ENCODE data around the gene EPS8L1.
A peak's percentile ranks its signal among the peaks of the same experiment; 100 is the strongest.
"Not testable (repeated sequence)": the region's sequence is repeated elsewhere in the genome, so short reads cannot be mapped to it uniquely, and the experiment has no call there.

Gene EPS8L1

DNA sequence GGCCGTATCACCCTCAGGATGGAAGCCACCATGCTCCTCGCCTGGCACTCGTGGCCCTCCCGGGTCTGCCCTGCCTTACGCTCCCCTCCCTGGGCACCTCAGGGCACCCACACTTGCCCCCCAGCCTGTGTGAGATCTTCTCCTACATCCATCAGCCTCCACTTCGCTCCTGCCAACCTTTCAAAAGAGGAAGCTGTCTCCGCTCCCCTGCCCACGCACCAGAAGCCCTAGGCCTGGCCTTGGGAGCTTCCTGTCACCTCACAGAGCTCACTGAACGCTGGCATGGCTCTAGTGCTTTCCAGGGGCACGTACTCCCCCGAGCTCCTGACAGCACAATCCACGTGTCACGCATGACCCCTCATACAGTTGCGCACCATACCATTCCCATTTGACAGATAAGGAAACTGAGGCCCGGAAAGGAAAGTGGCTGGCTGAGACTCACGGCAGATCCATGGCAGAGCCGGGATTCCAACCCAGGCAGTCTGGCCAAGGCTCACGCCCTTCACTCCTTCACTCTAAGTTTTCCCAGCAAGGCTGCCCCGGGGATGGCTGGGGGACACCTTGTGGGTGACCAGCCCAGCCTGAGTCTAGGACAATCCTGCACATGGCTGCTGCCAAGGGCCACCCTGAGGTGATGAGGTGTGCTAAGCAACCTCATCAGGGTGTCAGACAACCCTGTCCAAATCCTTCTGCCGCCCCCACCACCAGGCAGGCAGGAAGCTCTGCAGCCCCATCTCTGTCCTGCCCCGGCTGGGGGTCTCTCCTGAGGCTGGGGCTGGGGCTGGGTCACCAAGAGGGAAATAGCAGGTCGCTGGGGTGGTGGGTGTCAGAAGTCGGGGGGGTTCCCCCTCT, 22.4 kb downstream of the EPS8L1 start:
- no peak for DNase-seq

DNA sequence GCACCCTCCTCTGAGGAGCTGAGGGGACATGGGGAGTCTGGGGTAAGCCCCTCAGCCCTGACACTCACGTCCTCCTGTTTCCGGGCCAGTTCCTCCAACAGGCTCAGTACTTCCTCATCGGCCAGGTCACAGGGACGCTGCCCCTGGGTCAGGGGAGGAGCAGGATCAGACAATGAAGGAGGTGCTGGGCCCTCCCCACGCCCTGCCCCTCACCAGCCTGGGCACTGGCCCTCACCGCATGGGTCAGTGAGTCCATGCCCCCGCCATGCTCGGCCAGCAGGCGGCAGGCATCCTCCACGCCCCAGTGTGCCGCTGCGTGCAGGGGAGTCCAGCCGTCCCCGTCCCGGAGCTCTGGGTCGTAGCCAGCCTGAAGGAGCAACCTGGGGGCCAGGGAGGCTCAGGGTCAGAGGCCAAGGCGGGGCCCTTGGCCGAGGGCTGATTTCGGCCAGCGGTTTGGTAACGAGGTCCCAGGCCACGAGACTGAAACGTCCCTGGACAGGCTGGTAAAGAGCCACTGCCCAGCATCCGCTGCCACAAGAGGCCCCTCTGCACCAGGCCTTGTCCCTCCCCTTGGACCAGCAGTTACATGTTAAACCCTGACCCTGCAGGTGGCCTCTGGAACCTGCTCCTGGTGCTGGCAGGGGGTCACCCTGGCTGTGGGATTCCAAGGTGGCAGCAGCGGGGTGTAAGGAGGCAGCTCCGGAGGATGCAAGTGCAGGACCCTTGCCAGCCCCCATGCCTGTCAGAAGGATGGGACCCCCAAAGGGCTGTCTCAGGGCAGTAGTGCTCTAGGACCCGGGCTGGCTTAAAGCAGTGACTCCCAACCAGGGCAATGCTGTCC, 23.3 kb downstream of the EPS8L1 start:
- DNase-seq = no peak

DNA sequence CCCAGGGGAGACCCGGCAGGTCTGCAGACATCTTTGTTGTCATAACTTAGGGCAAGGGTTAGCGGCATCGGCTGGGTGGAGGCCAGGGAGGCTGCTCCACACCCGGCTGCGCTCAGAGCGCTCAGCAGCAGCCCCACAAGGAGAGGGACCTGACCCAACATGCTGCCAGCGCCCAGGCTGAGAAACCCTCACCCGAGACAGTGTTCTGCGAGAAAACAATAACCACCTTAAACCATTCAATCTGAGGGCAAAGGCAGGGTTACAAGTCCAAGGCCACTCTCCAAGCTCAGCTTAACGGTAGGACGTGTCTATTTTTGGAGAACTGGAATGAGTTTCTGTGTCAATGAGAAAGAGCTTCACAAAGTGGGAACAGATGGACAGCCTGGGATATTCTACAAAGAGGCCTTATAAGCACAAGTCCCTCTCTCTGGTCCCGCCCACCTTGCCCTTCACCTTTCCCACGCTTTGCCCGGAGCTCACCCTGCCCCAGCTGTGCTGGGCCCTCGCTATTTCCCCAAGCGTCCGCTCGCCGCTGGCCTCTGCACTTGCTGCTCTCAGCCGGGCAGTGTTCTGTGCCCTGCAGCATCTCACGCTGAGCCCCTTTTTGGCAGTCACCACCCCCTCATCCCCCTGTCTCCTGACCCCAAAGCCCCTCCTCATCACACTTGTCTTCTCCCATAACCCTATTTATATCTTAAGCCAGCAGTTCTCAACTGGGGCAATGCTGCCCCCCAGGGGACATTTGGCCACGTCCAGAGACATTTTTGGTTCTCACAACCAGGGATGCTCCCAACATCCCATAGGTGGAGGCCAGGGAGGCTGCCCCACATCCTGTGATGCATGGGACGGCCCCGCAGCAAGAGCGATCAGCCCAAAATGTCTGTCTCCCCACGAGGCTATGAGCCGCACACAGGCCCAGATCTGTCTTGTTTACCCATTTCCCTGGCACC, 24.2 kb downstream of the EPS8L1 start:
- no peak for DNase-seq

DNA sequence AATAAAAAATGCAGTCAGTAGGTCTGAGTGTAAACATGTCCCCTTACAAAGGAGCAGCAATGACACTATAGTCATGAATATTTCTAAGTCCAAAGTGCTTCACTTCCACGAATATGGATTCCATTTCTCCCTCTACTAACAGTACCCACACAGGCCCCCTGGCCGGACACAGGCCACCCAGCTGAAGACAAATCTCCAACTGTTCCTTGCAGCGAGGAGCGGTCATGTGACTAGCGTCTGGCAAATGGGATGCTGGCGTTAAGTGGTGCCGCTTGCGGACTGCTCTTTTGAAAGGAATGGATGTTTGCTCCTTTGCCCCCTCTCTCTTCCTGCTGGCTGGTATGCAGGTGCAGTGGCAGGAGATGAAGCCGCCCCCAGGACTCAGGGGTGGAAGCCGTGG, 25.6 kb downstream of the EPS8L1 start:
- DNase-seq = no peak

DNA sequence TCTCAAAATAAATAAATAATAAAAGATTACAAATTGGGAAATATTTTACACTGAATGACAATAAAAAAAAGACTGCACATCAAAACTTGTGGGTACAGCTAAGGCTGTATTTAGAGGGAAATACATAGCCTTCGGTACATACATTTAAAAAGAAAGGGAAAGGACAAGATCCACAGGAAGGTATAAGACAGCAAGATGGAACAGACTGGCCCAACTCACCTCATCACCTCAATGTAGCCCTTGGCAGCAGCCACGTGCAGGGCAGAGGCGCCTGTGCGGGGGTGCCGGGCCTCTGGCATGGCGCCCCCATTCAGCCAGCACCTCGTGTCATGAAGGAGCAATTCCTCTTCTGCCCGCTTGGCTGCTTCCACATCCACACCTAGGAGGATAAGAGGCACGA, 27.5 kb downstream of the EPS8L1 start:
- DNase-seq = no peak

DNA sequence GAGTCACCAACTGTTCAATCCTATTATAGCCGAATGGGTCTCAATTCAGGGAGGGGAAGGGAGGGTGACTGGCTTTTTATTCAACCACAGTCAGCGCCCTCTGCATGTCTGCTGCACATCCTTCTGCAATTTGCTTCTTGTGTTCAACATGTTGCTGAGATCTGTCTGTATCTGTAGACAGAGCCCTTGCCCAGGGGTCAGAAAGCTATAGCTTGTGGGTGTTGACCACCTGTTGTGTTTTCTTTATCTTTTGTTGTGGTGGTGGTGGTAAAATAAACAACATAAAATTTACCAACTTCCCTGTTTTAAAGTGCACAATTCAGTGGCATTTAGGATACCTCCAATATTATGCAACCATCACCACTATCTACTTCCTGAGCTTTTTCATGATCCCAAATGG, 29.6 kb downstream of the EPS8L1 start:
- DNase-seq = no peak

DNA sequence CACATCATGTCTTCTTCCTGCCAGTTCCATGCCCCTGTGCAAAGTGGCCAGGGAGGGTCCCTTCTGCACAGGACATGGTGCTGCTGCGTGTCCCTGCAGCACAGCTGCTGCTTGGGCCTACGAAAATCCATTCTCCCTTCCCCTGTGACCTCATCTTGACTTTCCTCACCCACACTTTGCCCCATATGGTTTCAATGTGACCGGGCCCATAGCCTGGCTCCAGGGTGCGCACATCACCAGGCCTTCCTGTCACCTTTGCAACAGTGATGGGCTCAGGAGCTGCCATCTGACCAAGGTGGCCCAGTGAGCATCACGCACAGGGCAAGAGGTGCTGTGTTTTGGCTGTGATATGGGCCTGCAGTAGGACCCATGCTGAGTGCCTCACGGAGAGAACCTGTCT, 30.9 kb downstream of the EPS8L1 start:
- DNase-seq = no peak

DNA sequence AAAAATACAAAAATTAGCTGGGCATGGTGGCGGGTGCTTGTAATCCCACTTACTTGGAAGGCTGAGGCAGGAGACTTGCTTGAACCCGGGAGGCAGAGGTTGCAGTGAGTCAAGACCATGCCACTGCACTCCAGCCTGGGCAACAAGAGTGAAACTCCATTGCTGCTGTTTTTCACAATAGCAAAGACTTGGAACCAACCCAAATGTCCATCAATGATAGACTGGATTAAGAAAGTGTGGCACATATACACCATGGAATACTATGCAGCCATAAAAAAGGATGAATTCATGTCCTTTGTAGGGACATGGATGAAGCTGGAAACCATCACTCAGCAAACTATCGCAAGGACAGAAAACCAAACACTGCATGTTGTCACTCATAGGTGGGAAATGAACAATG, 31.6 kb downstream of the EPS8L1 start:
- not testable (repeated sequence) for DNase-seq

DNA sequence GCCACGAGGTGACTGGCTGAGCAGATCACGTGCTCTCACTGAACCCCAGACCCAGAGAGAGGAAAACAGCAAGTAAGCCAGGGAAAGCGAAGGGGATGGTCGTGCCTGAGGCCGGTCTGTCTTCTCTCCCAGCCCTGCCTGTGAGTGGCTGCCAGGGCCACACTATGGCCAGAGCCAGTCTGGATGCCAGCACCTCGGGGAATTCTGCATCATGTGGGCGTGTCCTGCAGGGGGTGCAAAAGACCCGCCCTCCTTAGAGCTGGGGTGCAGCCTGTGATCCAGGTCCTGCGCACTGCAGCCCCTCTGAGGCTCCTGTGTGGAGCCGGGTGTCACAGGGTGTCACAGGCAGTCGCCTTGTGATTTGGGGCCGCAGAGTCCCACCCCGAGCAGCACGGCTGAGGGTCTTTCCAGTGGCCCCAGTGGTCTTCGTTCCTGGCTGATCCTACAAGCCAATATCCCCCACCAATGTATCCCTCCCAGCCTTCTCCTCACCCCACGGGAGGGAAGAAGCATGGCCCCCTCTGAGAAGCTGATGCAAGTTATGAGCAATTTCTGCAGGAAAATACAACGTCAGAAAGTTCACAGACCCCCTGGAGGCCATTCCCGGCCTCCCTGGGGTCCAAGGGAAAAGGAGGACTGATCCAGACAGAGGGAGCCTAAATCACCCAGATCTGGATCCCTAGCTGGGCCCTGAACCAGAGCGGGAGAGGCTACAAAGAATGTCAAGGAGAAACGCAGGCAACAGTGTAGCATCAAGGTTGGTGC, 34.0 kb downstream of the EPS8L1 start:
- no peak for DNase-seq

DNA sequence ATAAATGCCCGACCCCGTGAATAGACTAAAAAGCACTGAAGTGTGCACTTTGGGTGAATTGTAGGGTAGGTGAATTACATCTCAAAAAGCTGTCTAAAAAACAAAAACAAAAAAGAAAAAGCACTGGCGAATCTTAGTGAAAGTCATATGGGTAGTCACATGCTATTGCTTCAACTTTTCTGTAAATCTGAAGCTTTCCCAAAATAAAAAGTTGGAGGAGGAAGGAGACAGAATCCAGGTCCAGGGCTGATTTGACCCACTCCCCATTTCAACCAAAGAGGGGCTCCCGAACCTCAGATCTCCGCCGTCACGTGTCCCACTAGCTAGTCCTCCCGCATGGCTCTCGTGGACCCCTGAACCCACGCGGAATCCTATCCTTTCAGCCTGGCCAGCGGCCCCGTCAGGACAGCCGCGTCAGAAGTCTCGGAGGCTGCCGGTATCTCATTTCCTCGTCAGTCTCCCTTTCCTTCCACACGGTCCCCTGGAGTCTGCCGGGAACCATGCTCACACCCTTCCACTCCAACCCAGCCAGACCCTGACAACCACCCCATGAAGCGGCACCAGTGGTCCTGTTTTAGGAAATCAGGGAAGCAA, 35.7 kb downstream of the EPS8L1 start:
- DNase-seq = no peak

DNA sequence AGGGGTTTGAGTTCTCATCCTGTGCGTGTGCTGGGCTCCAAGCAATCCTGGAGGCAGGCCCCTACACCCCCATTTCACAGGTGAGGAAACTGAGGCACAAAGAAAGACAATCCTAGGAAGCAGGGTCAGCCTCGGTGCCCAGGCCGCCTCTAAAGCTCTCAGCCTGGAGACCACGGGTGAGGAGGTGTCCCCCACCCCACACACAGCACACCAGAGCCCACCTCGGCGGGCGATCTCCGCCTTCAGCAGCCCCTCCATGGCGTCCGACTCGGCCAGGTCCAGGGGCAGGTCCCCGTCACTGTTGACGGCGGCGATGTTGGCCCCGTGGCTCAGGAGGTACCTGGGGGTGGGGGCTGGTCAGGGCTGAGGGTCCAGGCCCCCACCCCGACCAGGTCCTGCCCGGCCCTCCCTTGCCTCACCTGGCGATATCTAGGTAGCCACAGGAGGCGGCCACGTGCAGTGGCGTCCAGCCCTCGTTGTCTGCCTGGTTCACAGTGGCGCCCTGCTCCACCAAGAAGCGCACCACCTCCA, 36.6 kb downstream of the EPS8L1 start:
- no peak for DNase-seq

DNA sequence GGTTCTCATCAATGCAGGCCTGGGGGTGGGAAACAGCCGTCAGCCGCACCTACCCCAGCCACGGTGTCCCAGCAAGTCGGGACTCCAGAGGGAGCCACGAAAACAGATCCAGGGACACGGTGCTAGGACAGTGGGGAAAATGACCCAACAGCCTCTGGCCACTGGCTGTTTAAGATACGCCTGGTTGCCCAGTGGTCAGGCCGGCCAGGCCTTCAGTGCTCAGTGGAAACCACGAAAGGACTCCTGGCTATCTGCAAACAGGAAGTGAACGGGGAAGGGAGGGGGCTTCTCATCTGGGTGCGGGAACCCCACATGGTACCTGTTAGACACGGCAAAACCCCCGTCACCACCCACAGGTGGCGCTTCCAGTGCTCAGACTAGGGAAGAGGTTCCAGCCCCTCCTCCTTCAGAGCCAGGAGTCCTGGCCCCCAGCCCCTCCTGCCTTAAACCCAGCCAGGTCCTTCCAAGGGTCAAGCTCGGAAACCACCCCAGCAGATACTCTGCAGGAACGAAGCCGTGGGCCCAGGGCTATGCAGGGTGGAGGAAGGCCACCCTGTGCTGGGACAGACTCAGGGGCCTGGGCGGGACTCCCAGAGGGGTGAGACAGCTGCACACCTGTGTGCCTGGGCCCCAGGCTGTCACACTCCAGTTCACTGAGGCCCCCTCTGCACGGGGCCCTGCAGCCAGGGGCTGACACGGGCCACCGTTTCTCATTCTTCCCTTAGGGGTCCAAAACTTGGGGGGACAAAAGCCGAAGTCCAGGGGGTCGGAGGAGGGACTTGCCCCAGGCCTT, 37.3 kb downstream of the EPS8L1 start:
- peak; percentile 28 for DNase-seq

DNA sequence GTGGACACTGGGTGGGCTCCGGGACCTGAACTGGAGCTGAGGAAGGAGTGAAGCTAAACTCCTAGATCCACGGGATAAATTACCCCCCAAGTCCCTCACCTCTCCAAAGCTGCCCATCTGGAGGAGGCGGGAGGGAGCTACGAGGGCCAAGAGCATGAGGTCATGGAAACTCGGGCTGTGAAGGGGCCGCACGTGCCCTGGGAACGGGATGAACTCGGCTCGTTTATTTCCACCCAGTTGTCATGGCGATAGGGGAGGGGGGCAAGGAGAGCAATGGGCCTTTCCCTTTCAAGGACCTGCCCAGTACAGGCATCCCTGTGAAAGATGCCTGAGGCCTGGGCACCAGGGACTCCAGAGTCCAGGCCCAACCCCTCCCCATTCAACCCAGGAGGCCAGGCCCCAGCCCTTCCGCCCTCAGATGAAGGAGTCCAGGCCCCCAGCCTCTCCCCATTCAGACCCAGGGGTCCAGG, 37.9 kb downstream of the EPS8L1 start:
- DNase-seq = peak; percentile 94

DNA sequence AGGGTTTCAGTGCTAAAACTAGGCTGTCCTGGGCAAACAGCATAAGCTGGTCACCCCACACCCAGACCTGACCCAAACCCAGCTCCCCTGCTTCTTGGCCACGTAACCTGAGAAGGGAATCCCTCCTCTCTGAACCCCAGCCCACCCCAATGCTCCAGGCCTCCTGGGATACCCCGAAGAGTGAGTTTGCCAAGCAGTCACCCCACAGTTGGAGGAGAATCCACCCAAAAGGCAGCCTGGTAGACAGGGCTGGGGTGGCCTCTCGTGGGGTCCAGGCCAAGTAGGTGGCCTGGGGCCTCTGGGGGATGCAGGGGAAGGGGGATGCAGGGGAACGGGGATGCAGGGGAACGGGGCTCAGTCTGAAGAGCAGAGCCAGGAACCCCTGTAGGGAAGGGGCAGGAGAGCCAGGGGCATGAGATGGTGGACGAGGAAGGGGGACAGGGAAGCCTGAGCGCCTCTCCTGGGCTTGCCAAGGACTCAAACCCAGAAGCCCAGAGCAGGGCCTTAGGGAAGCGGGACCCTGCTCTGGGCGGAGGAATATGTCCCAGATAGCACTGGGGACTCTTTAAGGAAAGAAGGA, 39.0 kb downstream of the EPS8L1 start:
- DNase-seq = no peak

DNA sequence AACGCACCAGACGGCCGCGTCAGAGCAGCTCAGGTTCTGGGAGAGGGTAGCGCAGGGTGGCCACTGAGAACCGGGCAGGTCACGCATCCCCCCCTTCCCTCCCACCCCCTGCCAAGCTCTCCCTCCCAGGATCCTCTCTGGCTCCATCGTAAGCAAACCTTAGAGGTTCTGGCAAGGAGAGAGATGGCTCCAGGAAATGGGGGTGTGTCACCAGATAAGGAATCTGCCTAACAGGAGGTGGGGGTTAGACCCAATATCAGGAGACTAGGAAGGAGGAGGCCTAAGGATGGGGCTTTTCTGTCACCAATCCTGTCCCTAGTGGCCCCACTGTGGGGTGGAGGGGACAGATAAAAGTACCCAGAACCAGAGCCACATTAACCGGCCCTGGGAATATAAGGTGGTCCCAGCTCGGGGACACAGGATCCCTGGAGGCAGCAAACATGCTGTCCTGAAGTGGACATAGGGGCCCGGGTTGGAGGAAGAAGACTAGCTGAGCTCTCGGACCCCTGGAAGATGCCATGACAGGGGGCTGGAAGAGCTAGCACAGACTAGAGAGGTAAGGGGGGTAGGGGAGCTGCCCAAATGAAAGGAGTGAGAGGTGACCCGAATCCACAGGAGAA, 39.9 kb downstream of the EPS8L1 start:
- DNase-seq = peak; percentile 46

DNA sequence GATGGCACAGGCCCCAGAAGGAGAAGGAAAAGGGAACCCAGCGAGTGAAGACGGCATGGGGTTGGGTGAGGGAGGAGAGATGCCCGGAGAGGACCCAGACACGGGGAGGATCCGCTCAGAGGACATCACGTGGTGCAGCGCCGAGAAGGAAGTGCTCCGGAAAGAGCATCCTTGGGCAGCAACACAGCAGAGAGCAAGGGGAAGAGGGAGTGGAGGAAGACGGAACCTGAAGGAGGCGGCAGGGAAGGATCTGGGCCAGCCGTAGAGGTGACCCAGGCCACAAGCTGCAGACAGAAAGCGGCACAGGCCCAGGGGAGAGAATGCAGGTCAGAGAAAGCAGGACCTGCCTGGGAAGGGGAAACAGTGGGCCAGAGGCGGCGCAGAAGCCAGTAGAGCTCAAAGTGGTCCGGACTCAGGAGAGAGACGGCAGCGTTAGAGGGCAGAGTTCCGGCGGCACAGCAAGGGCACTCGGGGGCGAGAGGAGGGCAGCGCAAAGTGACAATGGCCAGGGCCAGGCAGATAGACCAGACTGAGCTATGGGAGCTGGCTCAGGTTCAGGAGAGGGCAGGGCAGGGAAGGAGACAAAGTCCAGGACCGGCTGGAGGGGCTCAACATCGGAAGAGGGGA, 40.7 kb downstream of the EPS8L1 start:
- DNase-seq = peak; percentile 76

DNA sequence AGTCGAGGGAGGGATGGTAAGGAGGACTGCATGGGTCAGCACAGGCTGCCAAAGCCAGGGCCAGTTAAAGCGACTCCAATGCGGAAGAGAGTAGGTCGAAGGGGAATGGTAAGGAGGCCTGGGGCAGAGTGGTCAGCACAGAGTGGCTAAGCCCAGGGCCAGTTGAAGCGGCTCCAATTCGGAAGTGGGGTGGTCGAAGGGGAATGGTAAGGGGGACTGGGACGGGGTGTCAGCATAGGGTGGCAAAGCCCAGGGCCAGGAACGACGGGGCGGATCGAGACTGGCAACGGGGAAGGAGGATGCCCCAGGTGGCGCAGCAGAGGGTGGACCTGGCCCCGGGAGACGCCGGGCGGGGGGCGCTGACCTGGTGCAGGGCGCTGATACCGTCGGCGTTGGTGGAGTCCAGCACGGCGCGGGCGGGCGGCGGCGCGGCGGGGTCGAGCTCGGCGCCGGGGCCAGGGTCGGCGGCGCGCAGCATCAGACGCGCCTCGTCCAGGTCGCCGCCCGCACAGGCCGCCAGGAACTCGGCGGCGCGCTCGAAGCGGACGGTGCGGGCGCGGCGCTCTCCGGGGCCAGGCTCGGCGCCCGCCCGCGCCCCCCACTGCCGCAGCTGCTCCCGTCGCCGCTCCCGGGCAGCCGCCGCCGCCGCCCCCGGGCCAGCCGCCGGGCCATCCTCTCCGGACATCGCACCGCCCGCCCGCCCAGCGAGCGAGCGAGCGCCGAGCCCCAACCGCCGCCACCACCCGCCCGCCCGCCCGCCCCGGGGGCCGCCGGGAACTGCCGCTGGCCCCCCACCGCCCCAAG, 41.4 kb downstream of the EPS8L1 start, which contains the start of gene PPP1R12C:
Gene PPP1R12C (minus strand): TSS at position 779 of the 804 bp plus-strand sequence. CDS start 94 bp downstream, at position 685.
- no peak for DNase-seq
